ENCODE data around the gene GOLGA3. TPM values are rescaled to one million over a fixed set of nuclear protein-coding genes. Genes with fewer than 3 reads are reported as not detected.

Gene GOLGA3
- total and polyA plus RNA-seq, 9 of the 15 experiments (the other 6 are each of a cell fraction or from before 2014, with no cell fraction given): 1.9 to 48.1 (median 18.4) TPM

GRCh38 chr12:132719141-132719953 lies 109.3 kb downstream of the GOLGA3 start:
- POLR2A ChIA-PET: no interaction called here
- CTCF ChIA-PET (ENCODE audit: low intra/inter-chr PET ratio): no interaction called here
- H3K79me2 ChIP-seq (ENCODE audit: control insufficient read depth, insufficient read depth, low read length): peaks cover 8% of the 10 kb centered on the region
- H3K4me3 ChIP-seq: no peak overlapping the region
- intact Hi-C loops (cut with micrococcal nuclease) (no loop called here), in situ Hi-C loops (cut with MboI) (no loop called here)
- H3K27ac ChIP-seq (ENCODE audit: extremely low read depth, low read depth, low read length): no peak overlapping the region
- no peaks in the 10 kb centered on the region for H3K27me3 ChIP-seq (ENCODE audit: control insufficient read depth in 2 of 2, insufficient read depth in 2 of 2, low read length in 2 of 2)
- H3K9ac ChIP-seq (ENCODE audit: insufficient read depth in 1 of 2, low read depth in 2 of 2, low read length in 2 of 2): no peak overlapping the region
- peaks cover 5% of the 10 kb centered on the region for H3K9me1 ChIP-seq (ENCODE audit: control insufficient read depth, insufficient read depth, low read length)
- BruUV-seq (replicated peaks): no TSS peak
- 96% methylated on average over 26 of the region's 31 CpGs for WGBS (ENCODE audit: insufficient coverage, low coverage, missing lambda C conversion rate)
- H3K36me3 ChIP-seq (ENCODE audit: control insufficient read depth, insufficient read depth, low read length): peaks cover 86% of the 10 kb centered on the region; the same call in 2 of the 3 replicates
- TF ChIP-seq POLR2G (IDR thresholded peaks at IDR 0.05; ENCODE audit: low read depth, low read length): peak; percentile 57
- no peak for TF ChIP-seq GTF2A2 (tag; IDR thresholded peaks at IDR 0.05)
- TF ChIP-seq RBM22 (IDR thresholded peaks at IDR 0.05; ENCODE audit: low read depth, low read length, poor library complexity, severe bottlenecking): peak; percentile 32
- no peak overlapping the region for H2AFZ ChIP-seq (ENCODE audit: low read depth, low read length)
- no peaks in the 10 kb centered on the region; the same call in 1 of the 2 replicates for H4K20me1 ChIP-seq (replicated peaks; ENCODE audit: control insufficient read depth, insufficient read depth, low read length)
- no peaks in the 10 kb centered on the region for H3K9me3 ChIP-seq (replicated peaks; ENCODE audit: control insufficient read depth, insufficient read depth, low read depth, low read length)
- H3K4me2 ChIP-seq (ENCODE audit: insufficient read depth, low read length): no peak overlapping the region
- H3K4me1 ChIP-seq (replicated peaks in 1 of 2; ENCODE audit: control insufficient read depth in 2 of 2, insufficient read depth in 2 of 2, low read length in 2 of 2): peaks cover 0 to 13% of the 10 kb centered on the region in 2 experiments; a peak in 3 of 5 replicates
- FAIRE-seq (no peak), DNase-seq (ENCODE audit: extremely low read depth in 1 of 4, low spot score in 3 of 4) (no peak), ATAC-seq (no peak)

Small RNA genes within 50 kb of the gene (small RNA-seq; reads per million reads assigned to genes)
- 0.51 reads per million, percentile 24 among the genes with 10 or more reads in this experiment for gene RNA5SP379

Other genes starting within 250 kb of the GOLGA3 start
Only the 7 nearest of the 10 such genes appear.
- 83.6 and 86.3 TPM in 2 replicates for gene POLE, start 141.5 kb downstream of the GOLGA3 start, total RNA-seq (2014; rRNA removed)
- 36.3 and 39.1 TPM in 2 replicates for gene POLE, start 141.5 kb downstream of the GOLGA3 start, total RNA-seq (2014; rRNA removed; fragmentation: Illumina TruSeq; extraction: Trizol)
- gene POLE, start 141.5 kb downstream of the GOLGA3 start, total RNA-seq (2015; rRNA removed; fragmentation: Illumina TruSeq; extraction: Trizol): 42.2 and 42.3 TPM in 2 replicates
- 130 and 154 TPM in 2 replicates for gene POLE, start 141.5 kb downstream of the GOLGA3 start, total RNA-seq (2021)
- gene POLE, start 141.5 kb downstream of the GOLGA3 start, polyA plus RNA-seq (2011; rRNA removed): 49.6 and 81.7 TPM in 2 replicates
- 64.2 and 65.6 TPM in 2 replicates for gene POLE, start 141.5 kb downstream of the GOLGA3 start, polyA plus RNA-seq (2014; fragmentation: Illumina TruSeq; extraction: Trizol)
- gene POLE, start 141.5 kb downstream of the GOLGA3 start, polyA plus RNA-seq (2014; fragmentation: Nextera tagmentation; extraction: Ambion mirVana): 1 to 10 TPM; 2.4 to 2.5 TPM
- 90.6 and 126 TPM in 2 replicates for gene POLE, start 141.5 kb downstream of the GOLGA3 start, polyA plus RNA-seq (2014; rRNA removed)
- 66.1 and 70.9 TPM in 2 replicates for gene PXMP2, start 141.3 kb downstream of the GOLGA3 start, total RNA-seq (2014; rRNA removed)
- 34.8 and 37.8 TPM in 2 replicates for gene PXMP2, start 141.3 kb downstream of the GOLGA3 start, total RNA-seq (2014; rRNA removed; fragmentation: Illumina TruSeq; extraction: Trizol)
- 39.8 and 41.0 TPM in 2 replicates for gene PXMP2, start 141.3 kb downstream of the GOLGA3 start, total RNA-seq (2015; rRNA removed; fragmentation: Illumina TruSeq; extraction: Trizol)
- gene PXMP2, start 141.3 kb downstream of the GOLGA3 start, total RNA-seq (2021): 46.1 and 49.6 TPM in 2 replicates
- gene PXMP2, start 141.3 kb downstream of the GOLGA3 start, polyA plus RNA-seq (2011; rRNA removed): 37.7 and 44.7 TPM in 2 replicates
- gene PXMP2, start 141.3 kb downstream of the GOLGA3 start, polyA plus RNA-seq (2014; fragmentation: Illumina TruSeq; extraction: Trizol): 43.1 and 52.3 TPM in 2 replicates
- 1 to 10 TPM; 3.0 to 6.8 TPM for gene PXMP2, start 141.3 kb downstream of the GOLGA3 start, polyA plus RNA-seq (2014; fragmentation: Nextera tagmentation; extraction: Ambion mirVana)
- gene PXMP2, start 141.3 kb downstream of the GOLGA3 start, polyA plus RNA-seq (2014; rRNA removed): 64.0 and 66.0 TPM in 2 replicates
- gene PGAM5, start 118.0 kb downstream of the GOLGA3 start, total RNA-seq (2014; rRNA removed): 99.8 and 119 TPM in 2 replicates
- 56.8 and 69.5 TPM in 2 replicates for gene PGAM5, start 118.0 kb downstream of the GOLGA3 start, total RNA-seq (2014; rRNA removed; fragmentation: Illumina TruSeq; extraction: Trizol)
- gene PGAM5, start 118.0 kb downstream of the GOLGA3 start, total RNA-seq (2015; rRNA removed; fragmentation: Illumina TruSeq; extraction: Trizol): 88.5 and 89.0 TPM in 2 replicates
- gene PGAM5, start 118.0 kb downstream of the GOLGA3 start, total RNA-seq (2021): 121 and 125 TPM in 2 replicates
- 49.1 and 49.2 TPM in 2 replicates for gene PGAM5, start 118.0 kb downstream of the GOLGA3 start, polyA plus RNA-seq (2011; rRNA removed)
- 90.2 and 97.3 TPM in 2 replicates for gene PGAM5, start 118.0 kb downstream of the GOLGA3 start, polyA plus RNA-seq (2014; fragmentation: Illumina TruSeq; extraction: Trizol)
- gene PGAM5, start 118.0 kb downstream of the GOLGA3 start, polyA plus RNA-seq (2014; fragmentation: Nextera tagmentation; extraction: Ambion mirVana): 10 to 100 TPM in 1 of 2 experiments, 1 to 10 TPM in 1; 7.4 to 11.4 TPM
- gene PGAM5, start 118.0 kb downstream of the GOLGA3 start, polyA plus RNA-seq (2014; rRNA removed): 60.7 and 78.9 TPM in 2 replicates
- 33.6 and 42.3 TPM in 2 replicates for gene ANKLE2, start 67.0 kb downstream of the GOLGA3 start, total RNA-seq (2014; rRNA removed)
- gene ANKLE2, start 67.0 kb downstream of the GOLGA3 start, total RNA-seq (2014; rRNA removed; fragmentation: Illumina TruSeq; extraction: Trizol): 44.0 and 45.6 TPM in 2 replicates
- gene ANKLE2, start 67.0 kb downstream of the GOLGA3 start, total RNA-seq (2015; rRNA removed; fragmentation: Illumina TruSeq; extraction: Trizol): 49.5 and 50.4 TPM in 2 replicates
- 54.3 and 56.9 TPM in 2 replicates for gene ANKLE2, start 67.0 kb downstream of the GOLGA3 start, total RNA-seq (2021)
- 57.7 and 69.0 TPM in 2 replicates for gene ANKLE2, start 67.0 kb downstream of the GOLGA3 start, polyA plus RNA-seq (2011; rRNA removed)
- gene ANKLE2, start 67.0 kb downstream of the GOLGA3 start, polyA plus RNA-seq (2014; fragmentation: Illumina TruSeq; extraction: Trizol): 43.6 and 46.3 TPM in 2 replicates
- 1 to 10 TPM; 3.2 TPM for gene ANKLE2, start 67.0 kb downstream of the GOLGA3 start, polyA plus RNA-seq (2014; fragmentation: Nextera tagmentation; extraction: Ambion mirVana)
- gene ANKLE2, start 67.0 kb downstream of the GOLGA3 start, polyA plus RNA-seq (2014; rRNA removed): 49.7 and 51.6 TPM in 2 replicates
- gene CHFR, start 58.7 kb upstream of the GOLGA3 start, total RNA-seq (2014; rRNA removed): 18.2 and 19.3 TPM in 2 replicates
- gene CHFR, start 58.7 kb upstream of the GOLGA3 start, total RNA-seq (2014; rRNA removed; fragmentation: Illumina TruSeq; extraction: Trizol): 14.1 and 14.2 TPM in 2 replicates
- gene CHFR, start 58.7 kb upstream of the GOLGA3 start, total RNA-seq (2015; rRNA removed; fragmentation: Illumina TruSeq; extraction: Trizol): 12.7 and 15.5 TPM in 2 replicates
- gene CHFR, start 58.7 kb upstream of the GOLGA3 start, total RNA-seq (2021): 26.1 and 26.8 TPM in 2 replicates
- gene CHFR, start 58.7 kb upstream of the GOLGA3 start, polyA plus RNA-seq (2011; rRNA removed): 32.5 and 33.9 TPM in 2 replicates
- 18.6 and 21.2 TPM in 2 replicates for gene CHFR, start 58.7 kb upstream of the GOLGA3 start, polyA plus RNA-seq (2014; fragmentation: Illumina TruSeq; extraction: Trizol)
- under 1 TPM; 0.61 to 0.84 TPM for gene CHFR, start 58.7 kb upstream of the GOLGA3 start, polyA plus RNA-seq (2014; fragmentation: Nextera tagmentation; extraction: Ambion mirVana)
- gene CHFR, start 58.7 kb upstream of the GOLGA3 start, polyA plus RNA-seq (2014; rRNA removed): 23.6 and 25.8 TPM in 2 replicates
- 0.45 and 0.82 TPM in 2 replicates for gene ZNF605, start 127.4 kb upstream of the GOLGA3 start, total RNA-seq (2014; rRNA removed)
- gene ZNF605, start 127.4 kb upstream of the GOLGA3 start, total RNA-seq (2014; rRNA removed; fragmentation: Illumina TruSeq; extraction: Trizol): 1.1 TPM in 2 replicates
- gene ZNF605, start 127.4 kb upstream of the GOLGA3 start, total RNA-seq (2015; rRNA removed; fragmentation: Illumina TruSeq; extraction: Trizol): 0.60 and 1.1 TPM in 2 replicates
- gene ZNF605, start 127.4 kb upstream of the GOLGA3 start, total RNA-seq (2021): 0.51 and 0.60 TPM in 2 replicates
- gene ZNF605, start 127.4 kb upstream of the GOLGA3 start, polyA plus RNA-seq (2011; rRNA removed): 0.16 and 0.46 TPM in 2 replicates
- gene ZNF605, start 127.4 kb upstream of the GOLGA3 start, polyA plus RNA-seq (2014; fragmentation: Illumina TruSeq; extraction: Trizol): 0.48 and 0.55 TPM in 2 replicates
- gene ZNF605, start 127.4 kb upstream of the GOLGA3 start, polyA plus RNA-seq (2014; fragmentation: Nextera tagmentation; extraction: Ambion mirVana): under 1 TPM; 0.68 to 0.84 TPM
- 0.28 and 0.69 TPM in 2 replicates for gene ZNF605, start 127.4 kb upstream of the GOLGA3 start, polyA plus RNA-seq (2014; rRNA removed)
- 10.8 and 13.4 TPM in 2 replicates for gene ZNF26, start 157.5 kb upstream of the GOLGA3 start, total RNA-seq (2014; rRNA removed)
- gene ZNF26, start 157.5 kb upstream of the GOLGA3 start, total RNA-seq (2014; rRNA removed; fragmentation: Illumina TruSeq; extraction: Trizol): 6.4 and 8.1 TPM in 2 replicates
- gene ZNF26, start 157.5 kb upstream of the GOLGA3 start, total RNA-seq (2015; rRNA removed; fragmentation: Illumina TruSeq; extraction: Trizol): 6.7 and 9.9 TPM in 2 replicates
- 14.1 and 14.3 TPM in 2 replicates for gene ZNF26, start 157.5 kb upstream of the GOLGA3 start, total RNA-seq (2021)
- gene ZNF26, start 157.5 kb upstream of the GOLGA3 start, polyA plus RNA-seq (2011; rRNA removed): 6.6 and 8.0 TPM in 2 replicates
- gene ZNF26, start 157.5 kb upstream of the GOLGA3 start, polyA plus RNA-seq (2014; fragmentation: Illumina TruSeq; extraction: Trizol): 4.5 and 4.8 TPM in 2 replicates
- 1 to 10 TPM; 1.2 to 1.4 TPM for gene ZNF26, start 157.5 kb upstream of the GOLGA3 start, polyA plus RNA-seq (2014; fragmentation: Nextera tagmentation; extraction: Ambion mirVana)
- 12.0 and 14.9 TPM in 2 replicates for gene ZNF26, start 157.5 kb upstream of the GOLGA3 start, polyA plus RNA-seq (2014; rRNA removed)